ENCODE measurements around the gene MID2. TPM values are rescaled to one million over a fixed set of nuclear protein-coding genes. Genes with fewer than 3 reads are reported as not detected.

The MID2 gene
- total and polyA plus RNA-seq, 2 donors from 2014 or later, result 2.7 to 16.5 TPM

DNA sequence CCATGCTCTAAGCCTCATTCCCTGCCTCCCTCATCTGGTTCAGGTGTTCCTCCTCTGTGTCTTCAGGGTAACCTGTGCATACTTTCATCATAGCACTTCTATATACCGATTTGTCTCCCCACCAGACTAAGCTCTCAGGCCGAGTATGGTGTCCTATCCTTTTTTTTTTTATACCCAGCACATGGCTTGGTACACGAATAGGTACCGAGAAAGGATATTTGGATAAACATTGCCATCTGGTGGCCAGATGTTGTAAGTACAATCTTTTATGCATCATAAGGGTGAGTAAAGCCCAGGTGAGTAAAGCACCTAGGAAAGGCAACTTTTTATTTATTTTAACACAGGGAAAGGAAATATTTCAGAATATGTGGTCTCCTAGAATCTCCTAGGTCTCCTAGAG, 68.4 kb downstream of the MID2 start:
- no peaks in the 10 kb centered on the region for H3K4me1 ChIP-seq (ENCODE audit: control insufficient read depth in 2 of 3, insufficient read depth in 2 of 3, low read depth in 1 of 3, low read length in 3 of 3)
- H3K9ac ChIP-seq (ENCODE audit: low read length in 3 of 3), result no peak overlapping the region
- no peaks in the 10 kb centered on the region for H3K27me3 ChIP-seq (ENCODE audit: control insufficient read depth, insufficient read depth, low read length)
- DNase-seq (peak in 3 of 5 donors; percentile 22 to 52 (median 38)), FAIRE-seq (peak; percentile 70)
- H3K4me3 ChIP-seq (ENCODE audit: low read length in 3 of 3), result no peak overlapping the region
- H3K27ac ChIP-seq (ENCODE audit: low read depth in 2 of 2, low read length in 2 of 2), result no peak overlapping the region
- H3K9me3 ChIP-seq (ENCODE audit: control insufficient read depth in 2 of 3, insufficient read depth in 1 of 3, low read length in 3 of 3), result no peaks in the 10 kb centered on the region
- no peaks in the 10 kb centered on the region for H3K36me3 ChIP-seq (ENCODE audit: control insufficient read depth in 2 of 3, insufficient read depth in 3 of 3, low read length in 3 of 3)
- TF ChIP-seq, protein P1, sequence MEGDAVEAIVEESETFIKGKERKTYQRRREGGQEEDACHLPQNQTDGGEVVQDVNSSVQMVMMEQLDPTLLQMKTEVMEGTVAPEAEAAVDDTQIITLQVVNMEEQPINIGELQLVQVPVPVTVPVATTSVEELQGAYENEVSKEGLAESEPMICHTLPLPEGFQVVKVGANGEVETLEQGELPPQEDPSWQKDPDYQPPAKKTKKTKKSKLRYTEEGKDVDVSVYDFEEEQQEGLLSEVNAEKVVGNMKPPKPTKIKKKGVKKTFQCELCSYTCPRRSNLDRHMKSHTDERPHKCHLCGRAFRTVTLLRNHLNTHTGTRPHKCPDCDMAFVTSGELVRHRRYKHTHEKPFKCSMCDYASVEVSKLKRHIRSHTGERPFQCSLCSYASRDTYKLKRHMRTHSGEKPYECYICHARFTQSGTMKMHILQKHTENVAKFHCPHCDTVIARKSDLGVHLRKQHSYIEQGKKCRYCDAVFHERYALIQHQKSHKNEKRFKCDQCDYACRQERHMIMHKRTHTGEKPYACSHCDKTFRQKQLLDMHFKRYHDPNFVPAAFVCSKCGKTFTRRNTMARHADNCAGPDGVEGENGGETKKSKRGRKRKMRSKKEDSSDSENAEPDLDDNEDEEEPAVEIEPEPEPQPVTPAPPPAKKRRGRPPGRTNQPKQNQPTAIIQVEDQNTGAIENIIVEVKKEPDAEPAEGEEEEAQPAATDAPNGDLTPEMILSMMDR (IDR thresholded peaks at IDR 0.05; ENCODE audit: borderline replicate concordance, extremely low read depth, insufficient read depth), result no peak
- intact Hi-C loops (cut with DNase I), result loop anchor here (5.0 kb wide), 1 partner anchor 237 kb away; no protein-coding TSS in a partner anchor

DNA sequence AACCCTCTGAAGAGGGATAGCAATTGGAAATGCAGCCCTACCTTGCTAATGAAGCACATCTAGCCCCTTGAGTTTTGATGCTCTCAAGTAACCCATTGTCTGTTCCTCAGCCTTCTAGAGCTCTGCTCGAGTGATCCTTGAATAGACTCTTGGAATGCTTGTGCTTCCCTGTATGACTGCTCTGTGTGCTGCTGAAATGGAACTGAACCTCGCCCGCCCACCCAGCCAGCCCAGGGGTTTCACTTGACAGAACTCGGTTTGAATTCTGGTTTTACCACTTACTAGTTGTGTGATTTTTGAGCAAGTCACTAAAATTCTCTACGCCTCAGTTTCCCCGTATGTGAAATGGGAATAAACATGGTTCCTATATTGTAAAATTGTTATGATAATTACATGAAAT, 77.1 kb downstream of the MID2 start:
- TF ChIP-seq, protein P1 (IDR thresholded peaks at IDR 0.05; ENCODE audit: borderline replicate concordance, extremely low read depth, insufficient read depth), result no peak
- Histone ChIP-seq H3K4me1 (ENCODE audit: control insufficient read depth in 2 of 3, insufficient read depth in 2 of 3, low read depth in 1 of 3, low read length in 3 of 3) (no peaks in the 10 kb centered on the region), H3K9me3 (ENCODE audit: control insufficient read depth in 2 of 3, insufficient read depth in 1 of 3, low read length in 3 of 3) (no peaks in the 10 kb centered on the region), H3K27ac (ENCODE audit: low read depth in 2 of 2, low read length in 2 of 2) (no peak overlapping the region), H3K4me3 (ENCODE audit: low read length in 3 of 3) (no peak overlapping the region), H3K36me3 (ENCODE audit: control insufficient read depth in 2 of 3, insufficient read depth in 3 of 3, low read length in 3 of 3) (peaks cover 0 to 5% (median 2%) of the 10 kb centered on the region in 3 donors), H3K9ac (ENCODE audit: low read length in 3 of 3) (no peak overlapping the region), H3K27me3 (ENCODE audit: control insufficient read depth, insufficient read depth, low read length) (no peaks in the 10 kb centered on the region)
- intact Hi-C loops (cut with DNase I), result no loop called here
- FAIRE-seq (no peak), DNase-seq (no peak)

DNA sequence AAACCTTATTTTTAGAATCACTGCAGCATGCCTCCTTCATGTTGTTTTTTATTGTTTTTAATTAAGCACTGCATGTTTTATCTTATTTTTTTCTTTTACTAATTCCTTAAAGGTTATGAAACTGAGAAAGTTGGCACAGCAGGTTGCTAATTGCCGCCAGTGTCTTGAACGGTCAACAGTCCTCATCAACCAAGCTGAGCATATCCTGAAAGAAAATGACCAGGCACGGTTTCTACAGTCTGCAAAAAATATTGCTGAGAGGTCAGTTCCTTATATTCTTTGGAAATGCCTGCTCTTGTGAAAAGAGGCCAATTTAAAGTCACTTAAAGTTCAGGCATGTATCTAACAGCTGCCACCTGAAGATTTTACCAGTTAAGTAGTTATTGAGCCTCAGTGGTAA, 79.7 kb downstream of the MID2 start:
- DNase-seq (no peak), FAIRE-seq (no peak)
- no peak overlapping the region for H3K9ac ChIP-seq (ENCODE audit: low read length in 3 of 3)
- no peak overlapping the region for H3K27ac ChIP-seq (ENCODE audit: low read depth in 2 of 2, low read length in 2 of 2)
- H3K4me3 ChIP-seq (ENCODE audit: low read length in 3 of 3), result no peak overlapping the region
- intact Hi-C loops (cut with DNase I), result no loop called here
- no peaks in the 10 kb centered on the region for H3K9me3 ChIP-seq (ENCODE audit: control insufficient read depth in 2 of 3, insufficient read depth in 1 of 3, low read length in 3 of 3)
- TF ChIP-seq, protein P1 (IDR thresholded peaks at IDR 0.05; ENCODE audit: borderline replicate concordance, extremely low read depth, insufficient read depth), result no peak
- H3K4me1 ChIP-seq (ENCODE audit: control insufficient read depth in 2 of 3, insufficient read depth in 2 of 3, low read depth in 1 of 3, low read length in 3 of 3), result no peaks in the 10 kb centered on the region
- peaks cover 0 to 5% (median 2%) of the 10 kb centered on the region in 3 donors for H3K36me3 ChIP-seq (ENCODE audit: control insufficient read depth in 2 of 3, insufficient read depth in 3 of 3, low read length in 3 of 3)
- H3K27me3 ChIP-seq (ENCODE audit: control insufficient read depth, insufficient read depth, low read length), result no peaks in the 10 kb centered on the region

Data from kidney (tissue), 14 donors.